Suprapubic skin (tissue), 4 donors: ENCODE measurements around the gene CACNG8. TPM values are rescaled to one million over a fixed set of nuclear protein-coding genes. Genes with fewer than 3 reads are reported as not detected.

Experiments
- DNase-seq, 2 donors: peaks; one replicate each; pipeline ENCODE4 v3.0.0-alpha.2; 2019; ENCODE audit warnings: low spot score in 2 of 2
- H3K27ac ChIP-seq: fragments of 200-600 bp; sonication (generic); one replicate; pipeline ENCODE4 v1.5.1; 2019
- H3K27me3 ChIP-seq: fragments of 200-600 bp; sonication (generic); one replicate; pipeline ENCODE4 v1.5.1; 2019
- H3K36me3 ChIP-seq: fragments of 200-600 bp; sonication (generic); one replicate; pipeline ENCODE4 v1.5.1; 2019
- H3K4me1 ChIP-seq: fragments of 200-600 bp; sonication (generic); one replicate; pipeline ENCODE4 v1.5.1; 2019
- H3K4me3 ChIP-seq: fragments of 200-600 bp; sonication (generic); one replicate; pipeline ENCODE4 v1.5.1; 2019; ENCODE audit warnings: mild to moderate bottlenecking
- H3K9me3 ChIP-seq: fragments of 200-600 bp; sonication (generic); one replicate; pipeline ENCODE4 v1.5.1; 2019
- EP300 ChIP-seq: sonication (generic); formaldehyde crosslinking; IDR thresholded peaks from one replicate; pipeline ENCODE4 v1.6.1; 2017; ENCODE audit warnings: antibody characterized with exemption
- POLR2A ChIP-seq, 2 donors: fragments of 450-650 bp; IDR thresholded peaks; one replicate each; pipeline ENCODE4 v1.6.1; 2017; ENCODE audit warnings: antibody characterized with exemption in 2 of 2, mild to moderate bottlenecking in 2 of 2, moderate library complexity in 2 of 2
- POLR2AphosphoS5 ChIP-seq, 3 donors: sonication (generic); formaldehyde crosslinking; IDR thresholded peaks; one replicate each; pipeline ENCODE4 v1.6.1; 2017; ENCODE audit warnings: antibody characterized with exemption in 3 of 3
- WGBS: methylation state at CpG from one replicate; pipeline ENCODE4 v1.1.5; 2018; 5-methylcytosine and 5-hydroxymethylcytosine counted together
- total RNA-seq, 4 donors: library from RNA; depleted of rRNA; stranded (reverse); fragments of >200 nt; gene quantifications; one replicate each; pipeline ENCODE4 v1.1.0, GENCODE V29; 2016
- TF ChIP-seq, protein P1 (sequence below), 2 donors: fragments of 200-600 bp in 1 of 2; fragments of 450-650 bp in 1 of 2; sonication (generic) in 1 of 2; IDR thresholded peaks; one replicate each; pipeline ENCODE4 v1.5.1; 2016 to 2019; ENCODE audit warnings: antibody characterized with exemption in 2 of 2, mild to moderate bottlenecking in 1 of 2, moderate library complexity in 1 of 2

CACNG8 gene
- total RNA-seq, 4 donors from 2014 or later = 0.08 to 0.25 TPM; not detected in 2

DNA sequence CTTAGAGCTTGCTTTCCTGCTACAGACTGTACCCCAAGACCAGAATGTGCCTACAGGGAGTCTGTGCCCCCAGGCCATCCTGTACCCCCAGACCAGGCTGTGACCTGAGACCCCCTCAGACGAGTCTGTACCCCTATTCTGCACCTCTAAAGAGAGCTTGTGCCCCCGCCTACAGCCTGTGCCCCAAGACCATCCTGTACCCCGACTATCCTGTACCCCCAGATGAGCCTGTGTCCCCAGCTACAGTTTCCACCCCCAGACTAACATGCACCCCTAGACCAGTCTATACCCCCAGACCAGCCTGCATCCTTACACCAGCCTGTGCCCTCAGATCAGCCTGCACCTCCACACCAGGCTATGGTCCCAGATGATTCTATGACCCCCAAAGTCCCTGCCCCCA lies 30.7 kb downstream of the CACNG8 start:
- TF ChIP-seq POLR2A (IDR thresholded peaks at IDR 0.05) (no peak), POLR2AphosphoS5 (IDR thresholded peaks at IDR 0.05) (no peak), EP300 (no peak)
- TF ChIP-seq, protein P1, sequence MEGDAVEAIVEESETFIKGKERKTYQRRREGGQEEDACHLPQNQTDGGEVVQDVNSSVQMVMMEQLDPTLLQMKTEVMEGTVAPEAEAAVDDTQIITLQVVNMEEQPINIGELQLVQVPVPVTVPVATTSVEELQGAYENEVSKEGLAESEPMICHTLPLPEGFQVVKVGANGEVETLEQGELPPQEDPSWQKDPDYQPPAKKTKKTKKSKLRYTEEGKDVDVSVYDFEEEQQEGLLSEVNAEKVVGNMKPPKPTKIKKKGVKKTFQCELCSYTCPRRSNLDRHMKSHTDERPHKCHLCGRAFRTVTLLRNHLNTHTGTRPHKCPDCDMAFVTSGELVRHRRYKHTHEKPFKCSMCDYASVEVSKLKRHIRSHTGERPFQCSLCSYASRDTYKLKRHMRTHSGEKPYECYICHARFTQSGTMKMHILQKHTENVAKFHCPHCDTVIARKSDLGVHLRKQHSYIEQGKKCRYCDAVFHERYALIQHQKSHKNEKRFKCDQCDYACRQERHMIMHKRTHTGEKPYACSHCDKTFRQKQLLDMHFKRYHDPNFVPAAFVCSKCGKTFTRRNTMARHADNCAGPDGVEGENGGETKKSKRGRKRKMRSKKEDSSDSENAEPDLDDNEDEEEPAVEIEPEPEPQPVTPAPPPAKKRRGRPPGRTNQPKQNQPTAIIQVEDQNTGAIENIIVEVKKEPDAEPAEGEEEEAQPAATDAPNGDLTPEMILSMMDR (IDR thresholded peaks at IDR 0.05) = no peak
- Histone ChIP-seq H3K36me3 (no peaks in the 10 kb centered on the region), H3K4me1 (peaks cover 8% of the 10 kb centered on the region), H3K27me3 (peaks cover 78% of the 10 kb centered on the region), H3K27ac (no peak overlapping the region), H3K9me3 (no peaks in the 10 kb centered on the region), H3K4me3 (no peak overlapping the region)
- no peak for DNase-seq
- 71% methylated on average over 1 of the region's 3 CpGs for WGBS

DNA sequence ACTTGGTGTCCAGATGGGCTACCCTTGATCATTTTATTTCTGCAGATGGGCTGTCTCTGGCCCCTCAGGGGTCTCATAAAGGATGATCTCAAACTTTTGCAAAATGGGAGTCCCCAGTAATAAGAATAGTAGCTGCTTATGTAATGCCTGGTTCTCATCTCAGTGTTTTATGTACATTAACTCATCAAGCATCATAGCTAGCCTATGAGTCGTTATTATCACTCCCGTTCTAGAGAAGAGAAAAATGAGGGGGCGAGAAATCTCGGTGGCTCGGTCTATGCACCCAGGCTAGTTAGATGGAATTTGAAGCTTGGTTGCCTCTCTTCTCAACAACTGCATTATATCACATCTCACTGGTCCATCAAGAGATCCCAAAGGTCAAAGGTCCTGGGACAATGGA lies 32.1 kb downstream of the CACNG8 start:
- Histone ChIP-seq H3K4me3 (no peak overlapping the region), H3K4me1 (peaks cover 8% of the 10 kb centered on the region), H3K9me3 (no peaks in the 10 kb centered on the region), H3K27ac (no peak overlapping the region), H3K27me3 (peaks cover 81% of the 10 kb centered on the region), H3K36me3 (no peaks in the 10 kb centered on the region)
- DNase-seq = no peak
- WGBS = 77% methylated on average over 5 of the region's 5 CpGs
- TF ChIP-seq, protein P1 (IDR thresholded peaks at IDR 0.05) = no peak
- TF ChIP-seq POLR2A (IDR thresholded peaks at IDR 0.05) (no peak), POLR2AphosphoS5 (IDR thresholded peaks at IDR 0.05) (no peak), EP300 (no peak)

DNA sequence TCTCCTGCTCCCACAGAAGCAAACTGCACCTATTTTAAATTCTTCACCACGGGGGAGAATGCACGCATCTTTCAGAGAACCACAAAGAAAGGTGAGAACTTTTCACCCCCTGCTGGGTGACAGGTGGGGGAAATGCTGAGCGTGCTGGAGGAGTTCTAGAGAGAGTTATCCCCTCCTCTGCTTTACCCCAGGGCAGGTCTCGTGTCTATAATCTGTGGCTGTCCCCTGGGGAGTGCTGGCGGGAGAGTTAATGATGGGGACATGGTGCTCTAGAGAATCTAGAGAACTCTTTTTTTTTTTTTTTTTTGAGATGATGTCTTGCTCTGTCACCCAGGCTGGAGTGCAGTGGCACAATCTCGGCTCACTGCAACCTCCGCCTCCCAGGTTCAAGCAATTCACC lies 35.5 kb downstream of the CACNG8 start:
- TF ChIP-seq EP300 (no peak), POLR2A (IDR thresholded peaks at IDR 0.05) (no peak), POLR2AphosphoS5 (IDR thresholded peaks at IDR 0.05) (no peak)
- TF ChIP-seq, protein P1 (IDR thresholded peaks at IDR 0.05) = no peak

DNA sequence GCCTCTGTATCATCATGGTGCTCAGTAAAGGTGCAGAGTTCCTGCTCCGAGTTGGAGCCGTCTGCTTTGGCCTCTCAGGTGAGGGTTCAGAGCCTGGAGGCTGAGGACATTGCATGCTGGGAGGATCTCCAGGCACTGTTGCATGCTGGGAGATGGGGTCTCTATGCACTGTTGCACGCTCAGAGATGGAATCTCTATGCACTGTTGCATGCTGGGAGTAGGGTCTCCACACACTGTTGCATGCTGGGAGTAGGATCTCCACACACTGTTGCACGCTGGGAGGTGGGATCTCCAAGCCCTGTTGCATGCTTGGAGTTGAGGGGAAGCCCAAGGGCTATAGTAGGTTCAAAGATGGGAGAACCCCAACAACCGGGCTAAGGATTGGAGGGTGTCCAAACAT lies 37.0 kb downstream of the CACNG8 start:
- TF ChIP-seq, protein P1 (IDR thresholded peaks at IDR 0.05) = no peak
- no peak for TF ChIP-seq POLR2AphosphoS5 (IDR thresholded peaks at IDR 0.05)
- no peak for TF ChIP-seq EP300
- no peak for TF ChIP-seq POLR2A (IDR thresholded peaks at IDR 0.05)
- H3K27me3 ChIP-seq = peaks cover 79% of the 10 kb centered on the region
- H3K4me3 ChIP-seq = no peak overlapping the region
- whole genome bisulfite sequencing = 74% methylated on average over 4 of the region's 5 CpGs
- H3K36me3 ChIP-seq = no peaks in the 10 kb centered on the region
- no peak overlapping the region for H3K27ac ChIP-seq
- no peaks in the 10 kb centered on the region for H3K4me1 ChIP-seq
- no peak for DNase-seq
- no peaks in the 10 kb centered on the region for H3K9me3 ChIP-seq

More for the DNA sequence above, 35.5 kb downstream of the CACNG8 start:
- no peak overlapping the region for H3K27ac ChIP-seq
- no peak overlapping the region for H3K4me3 ChIP-seq
- H3K27me3 ChIP-seq = peaks cover 80% of the 10 kb centered on the region
- no peaks in the 10 kb centered on the region for H3K36me3 ChIP-seq
- H3K9me3 ChIP-seq = no peaks in the 10 kb centered on the region
- no peak for DNase-seq
- no peaks in the 10 kb centered on the region for H3K4me1 ChIP-seq
- 56% methylated on average over 7 of the region's 7 CpGs for WGBS

DNA sequence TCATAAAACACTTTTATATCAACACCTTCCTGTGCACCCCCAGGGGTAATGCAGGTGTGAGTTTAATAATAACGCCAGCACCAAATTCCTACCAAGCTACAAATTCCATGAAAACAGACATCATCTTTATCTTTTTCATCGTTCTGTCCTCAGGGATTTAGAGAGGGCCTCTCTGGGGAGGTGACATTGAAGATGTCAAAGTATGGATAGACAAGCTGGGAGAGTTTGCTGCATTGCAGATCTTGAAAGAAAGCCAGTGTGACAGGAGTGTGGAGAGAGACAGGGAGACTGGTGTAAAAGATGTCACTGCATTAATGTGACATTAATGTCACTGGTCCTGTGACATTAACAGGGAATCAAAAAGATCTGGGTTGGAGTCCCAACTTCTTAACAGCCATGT lies 38.8 kb downstream of the CACNG8 start:
- Histone ChIP-seq H3K4me3 (no peak overlapping the region), H3K36me3 (no peaks in the 10 kb centered on the region), H3K27me3 (peaks cover 73% of the 10 kb centered on the region), H3K9me3 (no peaks in the 10 kb centered on the region), H3K4me1 (no peaks in the 10 kb centered on the region), H3K27ac (no peak overlapping the region)
- TF ChIP-seq EP300 (no peak), POLR2AphosphoS5 (IDR thresholded peaks at IDR 0.05) (no peak), POLR2A (IDR thresholded peaks at IDR 0.05) (no peak)
- TF ChIP-seq, protein P1 (IDR thresholded peaks at IDR 0.05) = no peak
- WGBS = 49% methylated on average over 2 of the region's 2 CpGs
- no peak for DNase-seq
